ENCODE measurements around the gene CCN2. TPM values are rescaled to one million over a fixed set of nuclear protein-coding genes. Genes with fewer than 3 reads are reported as not detected.
A peak's percentile ranks its signal among the peaks of the same experiment; 100 is the strongest.

Gene CCN2
- total and polyA plus RNA-seq, 2 donors (not counting 1 experiment from before 2014, with no cell fraction given): 22.8 to 216 TPM

- Histone ChIP-seq H3K27ac (ENCODE audit: insufficient read depth, low read length) (no peak overlapping the region), H3K4me1 (ENCODE audit: control insufficient read depth, extremely low read depth, insufficient read depth, low read length) (peaks cover 5% of the 10 kb centered on the region), H3K36me3 (ENCODE audit: control insufficient read depth, insufficient read depth, low read length) (no peaks in the 10 kb centered on the region), H3K4me2 (ENCODE audit: extremely low read depth, insufficient read depth, low read length) (no peak overlapping the region), H3K9ac (ENCODE audit: insufficient read depth, low read length) (no peak overlapping the region), H3K4me3 (replicated peaks in 1 of 4; ENCODE audit: control extremely low read depth in 1 of 4, insufficient read depth in 1 of 4, low read depth in 3 of 4, low read length in 4 of 4) (no peak overlapping the region), H3K27me3 (ENCODE audit: control insufficient read depth, insufficient read depth, low read length) (no peaks in the 10 kb centered on the region), H2AFZ (ENCODE audit: low read length) (peak overlapping the region; percentile 49), H3K9me3 (ENCODE audit: control insufficient read depth, insufficient read depth, low read depth, low read length) (no peaks in the 10 kb centered on the region), H3K79me2 (ENCODE audit: control insufficient read depth, insufficient read depth, low read length) (no peaks in the 10 kb centered on the region), H4K20me1 (ENCODE audit: control insufficient read depth, extremely low read depth, insufficient read depth, low read length) (no peaks in the 10 kb centered on the region)
- TF ChIP-seq CTCF (conservative IDR thresholded peaks at IDR 0.05 in 1 of 2, IDR thresholded peaks at IDR 0.05 in 1 of 2; ENCODE audit: low read depth in 1 of 2, low read length in 2 of 2) (peak; percentile 78 to 89), EZH2 (IDR thresholded peaks at IDR 0.05; ENCODE audit: low read length, missing control alignments) (no peak)
- DNase-seq (ENCODE audit: low read depth in 2 of 2): peak; percentile 78 to 89
Observed at GRCh38 chr6:131914967-131915751, 36.0 kb downstream of the CCN2 start.

- H3K27me3 ChIP-seq (ENCODE audit: control insufficient read depth, insufficient read depth, low read length): no peaks in the 10 kb centered on the region
- H3K79me2 ChIP-seq (ENCODE audit: control insufficient read depth, insufficient read depth, low read length): no peaks in the 10 kb centered on the region
- no peaks in the 10 kb centered on the region for H3K9me3 ChIP-seq (ENCODE audit: control insufficient read depth, insufficient read depth, low read depth, low read length)
- no peak for TF ChIP-seq EZH2 (IDR thresholded peaks at IDR 0.05; ENCODE audit: low read length, missing control alignments)
- TF ChIP-seq CTCF (conservative IDR thresholded peaks at IDR 0.05 in 1 of 2, IDR thresholded peaks at IDR 0.05 in 1 of 2; ENCODE audit: low read depth in 1 of 2, low read length in 2 of 2): no peak
- H3K27ac ChIP-seq (ENCODE audit: insufficient read depth, low read length): no peak overlapping the region
- H3K4me3 ChIP-seq (replicated peaks in 1 of 4; ENCODE audit: control extremely low read depth in 1 of 4, insufficient read depth in 1 of 4, low read depth in 3 of 4, low read length in 4 of 4): no peak overlapping the region
- H3K9ac ChIP-seq (ENCODE audit: insufficient read depth, low read length): no peak overlapping the region
- no peak overlapping the region for H3K4me2 ChIP-seq (ENCODE audit: extremely low read depth, insufficient read depth, low read length)
- no peaks in the 10 kb centered on the region for H3K36me3 ChIP-seq (ENCODE audit: control insufficient read depth, insufficient read depth, low read length)
- peak; percentile 45 to 57 for DNase-seq (ENCODE audit: low read depth in 2 of 2)
- peaks cover 5% of the 10 kb centered on the region for H3K4me1 ChIP-seq (ENCODE audit: control insufficient read depth, extremely low read depth, insufficient read depth, low read length)
- H4K20me1 ChIP-seq (ENCODE audit: control insufficient read depth, extremely low read depth, insufficient read depth, low read length): no peaks in the 10 kb centered on the region
- no peak overlapping the region for H2AFZ ChIP-seq (ENCODE audit: low read length)
Observed at GRCh38 chr6:131914234-131914633, 36.9 kb downstream of the CCN2 start.

- no peaks in the 10 kb centered on the region for H3K36me3 ChIP-seq (ENCODE audit: control insufficient read depth, insufficient read depth, low read length)
- no peak overlapping the region for H3K27ac ChIP-seq (ENCODE audit: insufficient read depth, low read length)
- H3K27me3 ChIP-seq (ENCODE audit: control insufficient read depth, insufficient read depth, low read length): no peaks in the 10 kb centered on the region
- no peak for TF ChIP-seq EZH2 (IDR thresholded peaks at IDR 0.05; ENCODE audit: low read length, missing control alignments)
- no peak for TF ChIP-seq CTCF (conservative IDR thresholded peaks at IDR 0.05 in 1 of 2, IDR thresholded peaks at IDR 0.05 in 1 of 2; ENCODE audit: low read depth in 1 of 2, low read length in 2 of 2)
- H3K9me3 ChIP-seq (ENCODE audit: control insufficient read depth, insufficient read depth, low read depth, low read length): no peaks in the 10 kb centered on the region
- H4K20me1 ChIP-seq (ENCODE audit: control insufficient read depth, extremely low read depth, insufficient read depth, low read length): no peaks in the 10 kb centered on the region
- no peak overlapping the region for H3K9ac ChIP-seq (ENCODE audit: insufficient read depth, low read length)
- H3K4me3 ChIP-seq (replicated peaks in 1 of 4; ENCODE audit: control extremely low read depth in 1 of 4, insufficient read depth in 1 of 4, low read depth in 3 of 4, low read length in 4 of 4): no peak overlapping the region
- DNase-seq (ENCODE audit: low read depth in 2 of 2): peak; percentile 24 to 68
- H2AFZ ChIP-seq (ENCODE audit: low read length): no peak overlapping the region
- H3K4me1 ChIP-seq (ENCODE audit: control insufficient read depth, extremely low read depth, insufficient read depth, low read length): peaks cover 5% of the 10 kb centered on the region
- no peaks in the 10 kb centered on the region for H3K79me2 ChIP-seq (ENCODE audit: control insufficient read depth, insufficient read depth, low read length)
- H3K4me2 ChIP-seq (ENCODE audit: extremely low read depth, insufficient read depth, low read length): peak overlapping the region; percentile 46
Observed at GRCh38 chr6:131911951-131912350, 39.2 kb downstream of the CCN2 start.

Measured in fibroblast of lung (primary cell).